ENCODE data around the gene RPL28. TPM values are rescaled to one million over a fixed set of nuclear protein-coding genes. Genes with fewer than 3 reads are reported as not detected.

Gene RPL28
- total and polyA plus RNA-seq, 2 of the 4 experiments (the other 2 are of a cell fraction), result 386 to 1,693 TPM

DNA sequence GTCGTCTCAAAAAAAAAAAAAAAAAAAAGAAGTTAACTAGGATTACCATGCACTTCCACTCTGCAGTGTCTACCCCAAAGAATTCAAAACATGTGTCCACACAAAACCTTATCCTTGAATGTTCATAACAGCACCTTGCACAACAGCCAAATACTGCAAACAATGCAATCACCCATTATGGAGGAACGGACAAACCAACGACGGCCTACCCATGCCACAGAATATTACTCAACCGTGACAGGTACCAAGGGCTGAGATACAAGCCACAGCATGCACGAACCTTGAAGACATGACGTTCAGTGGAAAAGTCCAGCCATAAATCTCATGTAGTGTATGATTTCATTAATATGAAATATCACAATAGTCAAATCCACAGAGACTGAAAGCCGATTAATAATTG is 60.3 kb downstream of the RPL28 start:
- no peak overlapping the region for H3K56ac ChIP-seq (ENCODE audit: extremely low read depth, insufficient read depth, low read length)
- no peak overlapping the region for H4K8ac ChIP-seq (ENCODE audit: low read depth in 2 of 2, low read length in 2 of 2)
- dilution Hi-C loops (cut with HindIII; ENCODE audit: low sequenced_read_pairs, unreplicated experiment) (no loop called here), intact Hi-C loops (cut with micrococcal nuclease) (no loop called here), in situ Hi-C loops (cut with MboI; ENCODE audit: low sequenced_read_pairs) (no loop called here)
- H2BK20ac ChIP-seq (ENCODE audit: low read depth, low read length), result no peak overlapping the region
- no peak for DNase-seq
- no peak overlapping the region for H2BK120ac ChIP-seq (ENCODE audit: low read depth, low read length)
- BruUV-seq (replicated peaks), result no TSS peak
- H2BK15ac ChIP-seq (ENCODE audit: low read depth, low read length), result no peak overlapping the region
- no peak overlapping the region for H2AK9ac ChIP-seq (replicated peaks; ENCODE audit: low read depth, low read length, poor library complexity)
- H2AK5ac ChIP-seq (ENCODE audit: low read depth, low read length), result no peak overlapping the region
- no peak overlapping the region for H4K91ac ChIP-seq (ENCODE audit: insufficient read depth, low read depth, low read length)
- no peaks in the 10 kb centered on the region for H3K9me1 ChIP-seq (ENCODE audit: insufficient read depth, low read length)
- H3K4me2 ChIP-seq (ENCODE audit: low read depth, low read length), result no peak overlapping the region
- POLR2A ChIA-PET (ENCODE audit: unreplicated experiment), result no interaction called here
- H3K4ac ChIP-seq (ENCODE audit: low read depth, low read length), result no peak overlapping the region
- H4K5ac ChIP-seq (ENCODE audit: low read depth, low read length), result no peak overlapping the region
- no peak overlapping the region for H2BK5ac ChIP-seq (ENCODE audit: low read depth, low read length, poor library complexity, severe bottlenecking)
- H3K23ac ChIP-seq (ENCODE audit: low read depth, low read length), result no peak overlapping the region
- no peak overlapping the region for H3K14ac ChIP-seq (replicated peaks; ENCODE audit: low read depth, low read length)
- no peak for TF ChIP-seq SMC3 (IDR thresholded peaks at IDR 0.05; ENCODE audit: low read depth, low read length)
- TF ChIP-seq, protein P1, sequence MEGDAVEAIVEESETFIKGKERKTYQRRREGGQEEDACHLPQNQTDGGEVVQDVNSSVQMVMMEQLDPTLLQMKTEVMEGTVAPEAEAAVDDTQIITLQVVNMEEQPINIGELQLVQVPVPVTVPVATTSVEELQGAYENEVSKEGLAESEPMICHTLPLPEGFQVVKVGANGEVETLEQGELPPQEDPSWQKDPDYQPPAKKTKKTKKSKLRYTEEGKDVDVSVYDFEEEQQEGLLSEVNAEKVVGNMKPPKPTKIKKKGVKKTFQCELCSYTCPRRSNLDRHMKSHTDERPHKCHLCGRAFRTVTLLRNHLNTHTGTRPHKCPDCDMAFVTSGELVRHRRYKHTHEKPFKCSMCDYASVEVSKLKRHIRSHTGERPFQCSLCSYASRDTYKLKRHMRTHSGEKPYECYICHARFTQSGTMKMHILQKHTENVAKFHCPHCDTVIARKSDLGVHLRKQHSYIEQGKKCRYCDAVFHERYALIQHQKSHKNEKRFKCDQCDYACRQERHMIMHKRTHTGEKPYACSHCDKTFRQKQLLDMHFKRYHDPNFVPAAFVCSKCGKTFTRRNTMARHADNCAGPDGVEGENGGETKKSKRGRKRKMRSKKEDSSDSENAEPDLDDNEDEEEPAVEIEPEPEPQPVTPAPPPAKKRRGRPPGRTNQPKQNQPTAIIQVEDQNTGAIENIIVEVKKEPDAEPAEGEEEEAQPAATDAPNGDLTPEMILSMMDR (conservative IDR thresholded peaks at IDR 0.05; ENCODE audit: low read depth, low read length), result no peak
- no peak for TF ChIP-seq MAZ (IDR thresholded peaks at IDR 0.05; ENCODE audit: borderline replicate concordance, low read depth, low read length)
- TF ChIP-seq FOS (IDR thresholded peaks at IDR 0.05; ENCODE audit: low read depth, low read length), result no peak
- no peak for TF ChIP-seq MAFK (IDR thresholded peaks at IDR 0.05; ENCODE audit: low read depth, low read length)
- TF ChIP-seq RCOR1 (IDR thresholded peaks at IDR 0.05; ENCODE audit: insufficient replicate concordance, low read length), result no peak
- TF ChIP-seq USF2 (IDR thresholded peaks at IDR 0.05; ENCODE audit: low read depth, low read length), result no peak
- no peak for TF ChIP-seq CEBPB (IDR thresholded peaks at IDR 0.05; ENCODE audit: low read depth, low read length)
- no peak for TF ChIP-seq CHD1 (IDR thresholded peaks at IDR 0.05; ENCODE audit: low read depth, low read length)
- no peak for TF ChIP-seq RFX5 (IDR thresholded peaks at IDR 0.05; ENCODE audit: low read depth, low read length)
- CTCF ChIA-PET, result no interaction called here
- WGBS, 2 experiments (ENCODE audit: extremely low coverage in 2 of 2, insufficient read length in 1 of 2), result no CpG with 5 or more reads among the region's 8 CpGs
- no peak overlapping the region for H3K4me3 ChIP-seq (ENCODE audit: insufficient read depth, low read depth, low read length)
- peaks cover 66% of the 10 kb centered on the region for H3K27me3 ChIP-seq (ENCODE audit: control insufficient read depth, insufficient read depth, low read length)
- H3K9ac ChIP-seq (ENCODE audit: low read depth, low read length), result no peak overlapping the region
- no peak for ATAC-seq (ENCODE audit: low read depth)
- peaks cover 8% of the 10 kb centered on the region; the same call in 1 of the 2 replicates for H4K20me1 ChIP-seq (ENCODE audit: insufficient read depth, low read length)
- no peaks in the 10 kb centered on the region for H3K79me1 ChIP-seq (ENCODE audit: low read depth in 1 of 2, low read length in 2 of 2)
- no peak overlapping the region for H2AFZ ChIP-seq (replicated peaks; ENCODE audit: low read length, poor library complexity)
- no peak overlapping the region for H3K18ac ChIP-seq (ENCODE audit: low read depth, low read length)
- H3K27ac ChIP-seq (ENCODE audit: insufficient read depth, low read length), result no peak overlapping the region
- H3K9me3 ChIP-seq (ENCODE audit: control insufficient read depth, insufficient read depth, low read length), result no peaks in the 10 kb centered on the region
- no peaks in the 10 kb centered on the region for H3K4me1 ChIP-seq (ENCODE audit: control insufficient read depth, insufficient read depth, low read length)
- H3K36me3 ChIP-seq (ENCODE audit: control insufficient read depth, insufficient read depth, low read length), result no peaks in the 10 kb centered on the region

Measured in IMR-90 (cell line).